ENCODE data around the gene CLIC6.

CLIC6 gene

GRCh38 chr21:34730756-34731445, 62.1 kb downstream of the CLIC6 start:
- no peak for DNase-seq

- DNase-seq = no peak
Measured at GRCh38 chr21:34732388-34732821, 63.6 kb downstream of the CLIC6 start.

- DNase-seq = no peak
Measured at GRCh38 chr21:34733852-34734251, 65.1 kb downstream of the CLIC6 start.

GRCh38 chr21:34734696-34735095, 65.9 kb downstream of the CLIC6 start:
- no peak for DNase-seq

DNA sequence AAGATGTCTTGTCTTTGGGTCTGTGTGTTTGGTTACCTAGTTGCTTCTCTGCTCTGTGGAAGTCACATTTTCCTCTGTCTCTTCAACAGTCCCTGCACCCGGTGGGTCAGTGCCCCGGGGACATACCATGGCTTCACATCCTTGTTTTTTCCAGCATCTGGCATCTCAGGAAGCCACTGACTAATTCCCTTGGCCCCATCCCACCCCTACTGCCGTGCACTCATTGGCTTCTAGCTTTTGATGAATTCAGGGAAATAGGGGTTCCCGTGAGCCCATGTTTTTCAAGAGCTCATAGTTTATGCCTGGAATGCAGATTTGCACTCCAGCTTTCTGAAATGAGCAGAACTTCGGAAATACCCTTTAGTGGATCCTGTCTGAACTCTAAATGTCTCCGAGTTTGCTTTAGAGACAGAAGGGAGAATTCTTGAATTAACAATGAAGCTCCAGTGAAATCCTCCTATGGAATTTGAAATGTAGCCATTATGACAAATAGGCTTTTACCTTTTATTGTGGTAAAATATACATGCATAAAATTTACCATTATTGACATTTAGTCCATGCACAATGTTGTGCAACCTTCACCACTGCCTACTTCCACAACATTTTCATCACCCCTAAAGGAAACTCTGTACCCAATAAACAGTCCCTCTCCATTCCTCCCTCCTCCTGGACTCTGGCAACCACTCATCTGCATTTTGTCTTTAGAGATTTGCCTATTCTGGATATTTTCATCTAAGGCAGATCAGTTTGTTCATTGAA, 67.5 kb downstream of the CLIC6 start:
- no peak for DNase-seq

DNA sequence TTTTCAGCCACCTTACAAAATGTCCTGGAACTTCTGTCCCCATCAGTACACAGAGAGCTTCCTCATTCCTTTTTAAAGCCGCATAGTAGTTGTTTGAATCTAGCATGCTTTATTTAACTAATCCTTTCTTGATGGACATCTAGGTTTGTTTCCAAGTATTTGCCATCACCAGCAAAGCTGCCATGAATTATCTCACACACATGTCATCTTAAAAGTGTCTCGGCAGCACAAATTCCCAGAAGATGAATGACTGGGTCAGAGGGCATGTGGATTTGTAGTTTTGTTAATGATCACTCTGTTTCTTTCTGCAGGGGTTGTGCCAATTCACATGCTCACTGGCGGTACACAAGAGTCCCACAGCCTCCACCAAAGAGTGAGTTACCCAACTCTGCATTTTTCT, 68.3 kb downstream of the CLIC6 start:
- DNase-seq = no peak

DNA sequence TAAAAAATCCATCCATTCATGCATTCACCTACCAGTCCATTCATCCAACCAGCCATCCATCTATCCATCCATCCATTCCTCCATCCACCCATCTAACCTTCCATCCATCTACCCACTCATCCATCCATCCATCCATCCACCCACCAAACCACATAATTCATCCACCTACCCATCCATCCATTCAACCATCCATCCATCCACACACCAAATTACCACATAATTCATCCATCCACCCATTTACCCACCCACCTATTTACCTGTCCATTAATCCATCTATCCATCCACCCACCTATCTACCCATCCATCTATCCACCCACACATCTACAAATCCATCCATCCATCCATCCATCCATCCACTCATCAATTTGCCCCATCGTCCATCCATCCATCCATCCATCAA, 71.4 kb downstream of the CLIC6 start:
- DNase-seq = no peak

DNA sequence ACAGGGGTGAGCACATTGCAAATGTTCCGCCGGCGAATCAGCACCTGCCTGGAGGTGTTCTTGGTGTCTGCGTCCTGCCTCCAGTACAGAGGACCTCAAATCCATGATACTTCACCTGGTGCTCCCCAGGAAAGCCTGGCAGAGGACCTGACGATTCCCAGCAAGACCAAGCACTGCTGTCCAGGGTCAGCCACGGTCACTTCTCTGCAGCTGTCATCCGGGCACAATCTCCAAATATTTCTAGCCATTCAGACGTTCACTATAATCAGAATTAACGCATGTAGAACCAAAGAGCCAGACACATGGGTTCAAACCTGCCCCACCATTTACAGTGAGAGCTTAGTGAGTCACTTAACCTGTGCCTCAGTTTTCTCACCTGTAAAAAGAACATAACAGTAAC, 74.5 kb downstream of the CLIC6 start:
- no peak for DNase-seq

DNA sequence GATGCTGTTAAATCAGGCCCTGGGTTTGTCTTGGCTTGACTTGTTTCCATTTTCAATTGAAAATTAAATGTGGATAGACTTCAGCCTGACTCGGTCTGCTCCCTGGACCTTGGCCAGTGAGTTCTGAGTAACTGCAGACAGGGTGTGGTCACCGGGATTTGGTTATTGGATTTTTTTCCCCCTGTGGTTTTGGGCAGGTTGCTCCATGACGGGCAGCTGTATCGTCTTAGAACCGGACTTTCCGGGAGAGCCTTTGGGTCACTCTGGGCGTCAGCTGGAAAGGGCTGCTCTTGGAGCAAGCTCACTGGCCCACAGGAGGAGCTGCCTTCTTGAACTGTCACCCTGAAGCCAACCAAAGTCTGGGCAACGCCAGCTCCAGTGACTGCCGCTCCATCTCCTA, 75.0 kb downstream of the CLIC6 start:
- no peak for DNase-seq

GRCh38 chr21:34744801-34745200, 76.0 kb downstream of the CLIC6 start:
- no peak for DNase-seq

- DNase-seq = peak; percentile 76
Measured at GRCh38 chr21:34745557-34746255, 76.9 kb downstream of the CLIC6 start.

- no peak for DNase-seq
Measured at GRCh38 chr21:34748862-34749261, 80.1 kb downstream of the CLIC6 start.

DNA sequence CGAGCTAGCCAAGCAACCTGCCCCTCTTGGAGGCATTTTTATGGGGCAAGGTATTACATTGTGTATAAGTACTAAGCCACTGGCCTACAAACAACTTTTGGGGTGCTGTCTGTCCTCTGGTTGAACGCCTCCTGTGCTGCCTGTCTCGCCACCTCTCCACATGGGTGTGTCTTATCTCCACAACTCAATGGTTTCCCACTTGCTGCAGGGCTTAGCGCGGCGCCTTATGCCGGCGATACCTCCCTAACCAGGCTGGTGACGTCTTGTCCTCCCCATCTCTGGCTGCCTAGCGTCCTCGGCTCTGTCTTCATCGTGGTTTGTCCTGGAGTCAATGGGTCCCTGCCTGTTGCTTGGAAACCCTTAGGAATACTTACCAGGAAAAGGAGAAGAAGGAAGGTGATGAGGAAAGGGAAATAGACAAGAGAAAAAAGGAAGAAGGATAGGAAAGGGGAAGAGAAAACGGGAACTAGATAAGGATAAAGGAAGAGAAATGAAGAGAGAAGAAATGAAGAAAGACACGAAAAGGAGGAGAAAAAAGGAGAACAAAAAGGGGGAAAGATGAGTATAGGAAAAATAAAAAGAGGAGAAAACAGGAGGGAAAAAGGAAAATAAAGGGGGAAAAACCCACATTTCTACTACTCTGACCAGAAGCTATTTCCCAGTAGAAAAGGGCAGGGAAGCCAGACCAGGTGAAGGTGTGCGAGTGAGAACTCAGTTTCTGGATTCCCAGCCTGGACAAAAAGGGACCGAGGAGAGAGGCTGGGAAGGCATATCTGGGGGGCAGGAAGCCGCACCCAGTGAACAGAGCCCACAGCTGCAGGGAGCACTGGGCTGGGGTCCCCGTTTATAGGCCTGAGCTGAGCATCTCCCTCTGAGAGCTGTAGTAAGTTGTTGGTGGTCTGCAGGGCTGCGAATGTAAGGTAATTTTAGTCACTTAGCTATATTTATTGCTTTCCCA, 86.2 kb downstream of the CLIC6 start:
- no peak for DNase-seq

DNA sequence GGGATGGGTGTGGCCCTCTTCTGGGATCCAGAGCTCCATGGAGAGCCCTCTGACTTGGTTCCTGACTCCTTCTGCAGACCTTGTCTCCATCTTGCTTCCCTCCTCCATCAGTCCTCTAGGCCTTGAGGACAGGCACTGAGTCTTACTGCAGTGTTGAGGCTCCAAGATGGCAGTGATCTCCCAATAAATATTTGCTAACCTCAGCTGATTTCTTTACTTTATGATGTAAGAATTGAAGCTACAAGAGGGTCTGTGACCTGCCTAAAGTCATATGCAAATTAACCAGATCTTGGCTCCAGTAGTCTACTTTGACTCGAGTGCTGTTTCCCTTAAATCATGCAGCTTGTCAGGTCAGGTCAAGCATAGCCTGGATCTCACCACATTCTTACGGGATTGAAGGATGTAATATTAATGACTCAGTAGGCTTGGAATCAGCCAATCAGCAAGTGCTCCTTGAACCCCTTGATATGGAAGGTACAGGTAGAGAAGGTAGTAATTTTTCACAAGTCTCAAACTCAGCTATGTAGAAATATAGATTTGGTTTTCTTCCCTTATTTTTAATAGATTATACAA, 93.0 kb downstream of the CLIC6 start:
- DNase-seq = no peak

- DNase-seq = no peak
Measured at GRCh38 chr21:34762786-34763185, 94.0 kb downstream of the CLIC6 start.

DNA sequence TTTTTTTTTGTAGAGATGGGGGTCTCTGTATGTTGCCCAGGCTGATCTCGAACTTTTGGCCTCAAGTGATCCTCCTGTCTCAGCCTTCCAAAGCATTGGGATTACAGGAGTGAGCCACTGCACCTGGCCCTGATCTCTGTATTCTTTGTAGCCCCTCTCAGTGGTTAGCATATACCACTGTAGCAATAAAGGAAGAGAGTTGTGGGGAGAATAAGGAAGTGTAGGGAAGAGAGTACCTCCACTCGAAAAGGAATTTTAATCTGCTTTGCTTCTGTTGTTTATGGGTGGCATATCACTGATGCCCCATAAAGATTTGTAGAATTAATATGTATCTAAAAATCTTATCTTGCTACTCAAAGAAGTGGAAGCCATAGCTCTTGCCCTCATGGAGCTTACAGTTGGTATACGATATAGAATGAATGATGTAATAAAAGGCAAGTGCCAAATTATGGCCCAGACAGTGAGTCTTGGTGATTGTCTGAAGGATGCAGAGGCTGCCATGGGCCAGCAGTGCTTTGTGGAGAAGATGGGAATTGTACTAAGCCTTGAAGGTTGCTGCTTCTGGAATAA, 96.0 kb downstream of the CLIC6 start:
- no peak for DNase-seq

DNA sequence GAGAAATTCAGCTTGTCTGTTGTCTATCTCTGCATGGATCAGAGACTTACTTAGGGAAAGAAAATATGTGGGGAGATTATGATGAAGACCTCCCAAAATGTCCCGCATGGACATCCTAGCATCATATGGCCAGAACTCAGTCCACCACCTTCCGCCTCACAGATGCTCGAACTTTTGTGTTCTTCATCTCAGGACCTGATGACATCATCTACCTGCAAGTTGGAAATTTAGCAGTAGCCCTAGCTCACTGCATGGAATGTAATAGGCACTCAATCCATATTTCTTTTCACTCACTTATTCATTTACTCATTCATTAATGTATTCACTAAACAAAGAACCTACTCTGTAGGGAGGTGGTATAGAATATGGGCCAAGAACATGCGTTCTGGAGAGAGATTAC, 96.8 kb downstream of the CLIC6 start:
- no peak for DNase-seq

GRCh38 chr21:34766862-34767261, 98.1 kb downstream of the CLIC6 start:
- no peak for DNase-seq
